SW 1271 (cell line): Measurements from ENCODE around the gene ANXA2R.
A peak's percentile ranks its signal among the peaks of the same experiment; 100 is the strongest.
"Not testable (repeated sequence)": the region's sequence is repeated elsewhere in the genome, so short reads cannot be mapped to it uniquely, and the experiment has no call there.

Experiments
- DNase-seq, 2 experiments: peaks; one replicate each; lab custom pipeline; 2025; lab: John Stamatoyannopoulos, UW

Gene ANXA2R

DNA sequence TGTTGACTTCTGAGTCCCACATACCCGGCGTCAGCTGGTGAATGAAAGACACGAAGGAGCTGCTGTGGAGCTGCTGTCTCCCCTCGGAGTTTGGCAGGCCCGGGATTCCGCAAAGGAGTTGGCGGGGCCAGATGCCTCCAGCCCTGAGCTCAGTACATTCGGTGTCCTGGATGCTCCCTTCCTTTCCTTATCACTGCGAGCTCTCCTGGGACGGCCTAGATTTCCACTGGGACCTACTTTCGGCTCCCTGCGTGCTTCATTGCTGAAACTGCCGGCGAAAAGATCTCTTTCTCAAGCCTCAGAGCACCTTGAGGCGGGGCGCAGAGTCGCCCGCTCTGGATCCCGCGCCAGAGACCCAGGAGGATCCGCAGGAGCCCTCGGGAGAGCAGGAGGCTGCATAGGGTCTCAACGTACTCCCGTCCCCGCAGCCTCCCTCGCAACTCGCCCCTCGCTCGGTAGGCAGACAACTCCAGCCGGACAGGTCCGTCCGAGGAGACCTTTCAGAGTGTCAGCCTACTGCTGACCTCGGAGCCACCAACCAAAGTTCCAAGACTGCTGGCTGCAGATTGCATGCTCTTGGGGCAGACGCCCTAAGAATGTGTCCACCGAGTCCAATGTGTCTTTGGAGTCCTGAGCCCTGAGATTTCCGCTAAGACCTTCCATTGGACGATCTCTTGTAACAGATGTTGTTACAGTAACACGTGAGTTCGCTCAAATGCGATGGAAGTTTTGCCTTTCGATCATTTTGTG, 6.1 kb downstream of the ANXA2R start:
- no peak for DNase-seq

DNA sequence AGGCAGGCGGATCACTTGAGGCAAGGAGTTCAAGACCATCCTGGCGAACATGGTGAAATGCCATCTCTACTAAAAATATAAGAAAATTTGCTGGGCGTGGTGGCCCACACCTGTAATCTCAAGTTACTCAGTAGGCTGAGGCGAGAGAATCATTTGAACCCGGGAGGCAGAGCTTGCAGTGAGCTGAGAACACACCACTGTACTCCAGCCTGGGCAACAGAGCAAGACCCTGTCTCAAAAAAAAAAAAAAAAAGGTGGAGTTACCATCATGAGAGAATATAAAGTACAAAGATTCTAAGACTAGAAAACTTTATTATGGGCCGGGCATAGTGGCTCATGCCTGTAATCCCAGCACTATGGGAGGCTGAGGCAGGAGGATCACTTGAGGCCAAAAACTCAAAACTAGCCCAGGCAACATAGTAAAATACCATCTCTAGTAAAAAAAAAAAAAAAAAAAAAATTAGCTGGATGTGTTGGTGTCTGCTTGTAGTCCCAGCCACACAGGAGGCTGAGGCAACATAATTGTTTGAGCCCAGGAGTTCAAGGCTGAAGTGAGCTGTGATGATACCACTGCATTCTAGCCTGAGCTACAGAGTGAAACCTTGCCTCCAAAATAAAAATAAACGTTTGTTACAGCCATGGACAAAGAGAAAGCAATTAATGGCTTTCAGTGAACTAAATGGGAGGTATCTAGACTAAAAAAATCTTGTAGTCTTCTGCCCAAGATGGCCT, 12.9 kb downstream of the ANXA2R start:
- no peak for DNase-seq

DNA sequence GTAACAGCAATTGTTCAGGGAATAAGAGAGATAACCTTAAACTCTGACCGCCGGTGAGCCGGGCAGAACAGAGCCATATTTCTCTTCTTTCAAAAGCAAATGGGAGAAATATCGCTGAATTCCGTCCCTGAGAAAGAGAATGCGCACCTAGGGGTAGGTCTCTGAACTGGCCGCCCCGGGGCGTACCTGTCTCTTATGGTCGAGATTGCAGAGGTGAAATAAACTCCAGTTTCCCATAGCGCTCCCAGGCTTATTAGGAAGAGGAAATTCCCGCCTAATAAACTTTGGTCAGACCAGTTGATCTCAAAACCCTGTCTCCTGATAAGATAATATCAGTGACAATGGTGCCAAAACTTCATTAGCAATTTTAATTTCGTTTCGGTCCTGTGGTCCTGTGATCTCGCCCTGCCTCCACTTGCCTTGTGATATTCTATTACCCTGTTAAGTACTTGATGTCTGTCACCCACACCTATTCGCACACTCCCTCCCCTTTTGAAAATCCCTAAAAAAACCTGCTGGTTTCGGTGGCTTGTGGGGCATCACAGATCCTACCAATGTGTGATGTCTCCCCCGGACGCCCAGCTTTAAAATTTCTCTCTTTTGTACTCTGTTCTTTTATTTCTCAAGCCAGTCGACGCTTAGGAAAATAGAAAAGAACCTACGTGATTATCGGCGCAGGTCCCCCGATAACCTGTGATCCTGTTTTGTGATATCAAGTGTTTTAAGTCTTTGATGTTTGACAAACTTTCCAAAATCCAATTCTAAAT, 14.8 kb downstream of the ANXA2R start:
- not testable (repeated sequence) for DNase-seq

DNA sequence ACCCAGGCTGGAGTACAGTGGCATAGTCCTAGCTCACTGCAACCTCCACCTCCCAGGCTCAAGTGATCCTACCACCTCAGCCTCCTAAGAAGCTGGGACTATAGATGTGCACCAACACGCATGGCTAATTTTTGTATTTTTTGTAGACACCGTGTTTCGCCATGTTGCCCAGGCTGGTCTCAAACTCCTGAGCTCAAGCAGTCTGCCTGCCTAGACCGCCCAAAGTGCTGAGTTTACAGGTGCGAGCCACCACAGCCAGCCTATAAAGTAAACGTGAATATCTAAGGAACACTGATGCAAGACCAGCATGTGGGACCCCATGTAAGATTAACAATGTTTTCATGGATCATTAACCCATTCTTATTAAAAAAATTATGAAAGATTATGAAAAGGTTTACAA, 15.9 kb downstream of the ANXA2R start:
- DNase-seq = no peak

DNA sequence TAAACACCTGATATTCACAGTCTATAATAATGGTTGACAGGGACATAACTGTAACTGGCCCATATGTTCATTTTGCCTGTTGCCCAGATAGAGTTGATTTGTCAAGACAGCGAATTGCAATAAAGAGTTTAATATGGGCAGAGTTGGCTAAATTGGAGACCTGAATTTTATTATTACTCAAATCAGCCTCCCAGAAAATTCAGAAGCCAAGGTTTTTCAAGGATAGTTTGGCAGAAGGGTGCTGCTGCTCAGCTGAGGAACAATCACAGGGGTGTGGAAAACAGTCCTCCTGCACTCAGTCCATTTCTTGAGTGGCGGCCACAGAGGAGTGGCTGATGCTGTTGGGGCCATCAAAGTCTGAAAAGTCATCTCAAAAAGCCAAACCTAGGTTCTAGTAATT, 19.0 kb downstream of the ANXA2R start:
- DNase-seq = no peak

DNA sequence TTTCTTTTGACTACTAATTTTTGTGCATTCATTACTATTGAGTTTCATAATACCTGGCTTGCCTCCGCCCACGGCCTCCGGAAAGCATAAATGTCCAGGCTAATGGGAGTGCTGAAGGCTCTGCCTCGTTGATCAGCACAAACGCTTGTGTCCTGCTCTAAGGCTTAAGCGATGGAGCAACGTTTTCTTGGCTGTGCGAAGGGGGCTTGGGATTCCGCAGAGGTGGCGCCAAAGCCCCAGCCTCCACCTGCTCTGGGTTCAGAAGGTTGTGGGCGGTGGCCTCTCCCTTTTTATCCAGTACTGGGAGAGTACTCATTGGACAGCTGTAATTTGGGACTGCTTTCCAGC, 19.7 kb downstream of the ANXA2R start:
- DNase-seq = peak in 1 of 2 experiments; percentile 43

DNA sequence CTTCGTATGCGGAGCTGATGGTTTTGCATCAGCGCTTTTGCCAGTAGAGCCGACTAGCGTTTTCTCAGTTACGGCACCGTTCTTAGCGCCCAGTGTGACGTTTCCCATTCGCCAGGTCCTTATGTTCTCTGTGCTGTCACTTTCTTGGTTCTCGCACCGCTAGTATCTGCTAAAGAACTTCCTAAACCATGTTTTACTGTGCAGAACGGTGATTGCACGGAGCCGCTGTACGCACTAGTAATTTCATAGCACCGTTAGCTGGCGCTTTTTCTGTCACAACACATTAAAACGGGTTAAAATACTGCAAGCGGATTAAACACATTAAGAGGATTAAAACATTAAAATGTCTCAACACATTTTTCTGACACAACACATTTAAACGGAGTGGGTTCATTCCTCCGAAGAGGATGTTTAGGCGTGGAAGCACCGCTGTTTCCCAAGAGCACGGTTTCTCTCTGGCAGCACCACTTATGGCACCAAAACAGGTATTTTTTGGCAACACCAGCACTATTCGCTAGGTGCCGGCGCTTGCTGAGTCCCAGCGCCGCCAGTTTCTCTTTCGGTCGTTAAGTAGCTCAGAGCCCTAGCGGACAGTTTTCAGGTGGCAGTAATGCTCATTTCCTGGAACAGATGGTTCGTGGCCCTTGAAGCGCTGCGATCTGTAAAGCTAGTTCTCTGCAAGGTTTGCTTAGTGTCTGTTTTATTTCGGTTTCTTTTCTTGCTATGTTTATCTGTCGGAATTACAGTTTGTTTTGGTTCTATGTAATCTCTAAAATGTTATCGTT, 20.3 kb downstream of the ANXA2R start:
- peak; percentile 79 to 96 for DNase-seq

DNA sequence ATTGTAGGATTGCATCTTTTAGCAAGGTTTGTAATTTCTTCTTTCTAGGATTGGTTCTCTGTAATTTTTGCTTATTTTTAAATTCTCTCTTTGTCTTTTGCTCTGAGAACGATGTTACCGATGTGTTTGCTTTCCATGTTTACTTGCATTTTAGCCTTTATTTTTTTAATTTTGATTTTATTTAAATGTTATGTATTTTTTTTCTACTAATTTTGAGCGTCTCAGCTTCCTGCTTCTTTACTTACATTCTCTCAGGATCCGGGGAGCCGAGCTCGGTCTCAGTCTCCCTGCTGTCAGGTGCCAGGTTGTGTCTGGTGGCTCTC, 20.9 kb downstream of the ANXA2R start:
- DNase-seq = no peak

DNA sequence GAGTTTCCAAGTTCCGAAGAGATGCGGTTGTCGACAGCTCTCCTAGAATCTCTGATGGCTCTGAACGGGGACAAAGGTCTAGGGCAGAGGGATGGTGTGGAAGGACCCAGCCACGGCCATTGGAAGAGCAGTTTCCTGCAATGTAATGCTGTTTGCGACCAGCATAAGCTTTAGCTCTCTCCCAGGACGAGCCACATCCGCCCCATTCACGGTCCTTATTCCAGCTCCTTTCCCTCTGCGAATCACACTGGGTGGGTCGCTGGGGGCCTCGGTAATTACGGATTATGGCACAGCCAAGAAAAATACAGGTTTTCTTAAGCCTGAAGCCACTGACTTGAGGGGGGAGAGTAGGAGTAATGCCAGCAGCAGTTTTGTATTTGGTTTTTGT, 22.7 kb downstream of the ANXA2R start:
- peak in 1 of 2 experiments; percentile 62 for DNase-seq

DNA sequence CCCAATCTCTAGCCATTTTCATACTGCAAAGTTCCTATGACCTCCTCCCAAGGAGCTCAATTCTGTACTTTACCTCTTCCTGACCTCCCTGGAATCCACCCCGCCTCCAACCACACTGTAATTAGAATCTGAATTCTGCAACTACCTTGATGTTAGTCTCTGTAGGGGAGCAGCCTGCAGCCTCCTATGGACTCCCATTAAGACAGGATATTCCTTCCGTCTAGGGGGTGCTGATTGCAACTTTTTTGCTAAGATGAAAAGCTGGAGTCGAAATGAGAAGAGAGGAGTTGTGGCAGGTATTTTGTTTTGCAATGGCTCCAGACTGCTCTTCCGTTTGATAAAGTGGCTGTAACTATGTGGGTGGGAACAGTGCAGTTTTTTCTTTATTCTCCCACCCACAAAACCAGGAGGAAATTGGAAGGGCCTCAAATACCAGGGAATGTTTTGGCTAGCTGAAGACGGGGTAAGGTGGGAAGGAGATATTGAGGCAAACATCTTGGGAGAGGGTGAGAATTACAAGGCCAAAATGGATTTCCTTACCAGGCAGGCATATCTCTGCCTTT, 23.8 kb downstream of the ANXA2R start:
- DNase-seq = no peak

DNA sequence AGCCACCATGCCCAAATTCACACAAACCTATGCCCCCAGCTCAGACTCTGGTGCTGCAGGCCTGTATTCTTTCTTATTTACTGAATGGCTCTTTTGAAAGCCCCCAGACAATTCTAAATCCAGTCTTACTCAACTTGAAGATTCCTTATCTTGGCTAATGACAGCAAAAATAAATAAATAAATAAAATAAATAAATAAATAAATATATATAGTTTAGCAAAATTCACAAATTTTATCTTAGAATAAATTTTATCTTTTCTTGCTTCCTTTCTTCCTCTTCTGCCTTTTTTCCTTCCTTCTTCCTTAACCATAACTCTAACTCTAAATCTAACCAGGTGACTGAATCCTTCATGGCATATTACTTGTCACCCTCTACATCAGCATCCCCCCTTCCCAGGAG, 25.6 kb downstream of the ANXA2R start:
- DNase-seq = no peak

DNA sequence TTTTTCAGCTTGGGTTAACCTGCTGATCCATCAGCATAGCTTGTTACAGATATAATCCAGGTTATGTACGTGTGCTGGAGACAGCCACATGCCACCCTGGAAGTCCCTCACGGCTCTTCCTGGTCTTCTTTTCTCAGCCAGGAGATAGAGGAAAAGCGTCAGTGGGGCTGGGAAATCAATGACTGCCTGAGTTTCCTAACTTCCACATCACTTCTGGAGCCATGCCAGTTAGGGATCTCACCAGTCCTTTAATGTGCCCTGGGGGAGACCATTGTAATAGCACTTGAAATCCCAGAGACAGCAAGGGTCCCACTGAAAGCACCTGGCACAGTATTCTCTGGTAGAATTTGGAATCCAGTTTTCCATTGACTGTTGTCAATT, 29.2 kb downstream of the ANXA2R start:
- DNase-seq = no peak

DNA sequence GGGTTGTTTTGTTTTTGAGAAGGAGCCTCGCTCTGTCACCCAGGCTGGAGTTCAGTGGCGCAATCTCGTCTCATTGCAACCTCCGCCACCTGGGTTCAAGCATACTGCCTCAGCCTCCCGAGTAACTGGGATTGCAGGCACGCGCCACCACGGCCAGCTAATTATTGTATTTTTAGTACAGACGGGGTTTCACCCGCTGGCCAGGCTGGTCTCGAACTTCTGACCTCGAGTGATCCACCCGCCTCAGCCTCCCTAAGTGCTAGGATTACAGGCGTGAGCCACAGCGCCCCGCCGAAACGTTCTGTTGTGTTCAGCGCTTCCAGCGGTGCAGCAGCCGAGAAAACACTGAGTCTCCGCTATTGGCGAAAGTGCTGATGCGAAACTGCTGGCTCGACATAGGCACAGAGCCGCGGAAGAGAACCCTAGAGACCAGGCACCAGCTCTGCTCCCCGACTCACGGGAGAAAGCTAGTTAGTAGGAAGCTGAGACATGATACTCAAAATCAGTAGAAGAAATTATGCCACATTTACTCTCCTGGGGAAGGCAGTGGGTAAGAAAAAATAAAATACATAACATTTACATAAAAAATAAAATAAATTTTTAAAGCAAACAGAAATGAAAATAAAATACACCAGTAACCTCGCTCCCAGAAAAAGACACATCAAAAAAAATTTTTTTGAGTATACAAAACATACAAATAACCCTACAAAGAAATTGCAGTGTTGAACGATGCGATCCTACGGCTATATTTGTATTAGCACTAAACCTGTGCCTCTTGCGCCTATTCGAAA, 31.6 kb downstream of the ANXA2R start:
- DNase-seq = peak; percentile 88 to 95

DNA sequence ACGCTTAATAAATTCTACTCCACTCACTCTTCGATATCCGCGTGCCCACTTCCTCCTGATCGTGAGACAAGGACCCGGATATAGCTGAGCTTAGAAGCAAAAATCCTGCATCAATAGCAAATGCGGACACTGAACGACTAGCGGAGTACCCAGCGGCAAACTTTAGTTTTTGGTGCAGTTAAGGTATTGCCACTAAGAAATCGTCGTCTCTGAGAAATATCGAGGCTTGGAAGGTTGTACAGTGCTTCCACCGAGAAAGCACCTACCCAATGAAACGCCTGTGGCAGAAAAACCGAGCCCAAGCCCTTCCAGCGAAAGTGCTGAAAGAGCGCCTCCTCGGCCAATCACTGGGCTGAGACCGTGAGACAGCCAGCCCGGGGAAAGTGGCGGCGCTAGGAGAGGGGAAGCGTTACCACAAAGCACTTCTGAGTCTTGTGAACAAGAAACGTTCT, 32.2 kb downstream of the ANXA2R start:
- DNase-seq = peak; percentile 82 to 93

DNA sequence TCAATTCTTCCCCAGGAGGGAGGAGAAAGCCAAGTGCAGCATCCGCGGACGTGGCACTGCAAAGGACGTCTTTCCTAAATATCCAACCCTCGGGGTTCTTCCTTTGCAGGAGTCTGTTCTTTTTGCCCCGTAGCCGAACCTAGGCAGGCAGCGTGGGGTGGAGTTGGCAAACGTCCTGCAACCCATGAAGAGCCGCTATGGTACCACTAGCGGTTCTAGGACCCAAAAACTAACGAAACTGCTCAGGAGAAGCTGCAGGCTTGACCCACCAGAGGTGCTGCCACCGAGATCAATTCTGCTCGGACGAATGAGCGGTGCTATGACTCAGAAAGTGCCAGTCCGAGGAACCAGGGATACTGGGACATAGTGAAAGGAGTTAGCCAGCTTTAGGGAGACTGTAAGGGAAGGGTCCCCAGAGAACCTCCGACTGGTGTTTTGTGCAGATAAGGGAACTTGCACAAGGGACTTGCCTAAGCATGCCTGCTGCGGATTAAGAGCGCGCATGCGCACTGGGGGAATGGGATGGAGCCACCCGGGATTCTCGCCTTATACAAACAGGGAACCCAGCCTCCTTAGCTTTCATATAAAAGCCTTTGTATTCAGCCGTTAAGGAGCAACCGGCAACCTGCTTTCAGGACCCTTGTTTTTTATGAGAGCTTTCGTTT, 32.7 kb downstream of the ANXA2R start:
- DNase-seq = peak; percentile 82 to 93

DNA sequence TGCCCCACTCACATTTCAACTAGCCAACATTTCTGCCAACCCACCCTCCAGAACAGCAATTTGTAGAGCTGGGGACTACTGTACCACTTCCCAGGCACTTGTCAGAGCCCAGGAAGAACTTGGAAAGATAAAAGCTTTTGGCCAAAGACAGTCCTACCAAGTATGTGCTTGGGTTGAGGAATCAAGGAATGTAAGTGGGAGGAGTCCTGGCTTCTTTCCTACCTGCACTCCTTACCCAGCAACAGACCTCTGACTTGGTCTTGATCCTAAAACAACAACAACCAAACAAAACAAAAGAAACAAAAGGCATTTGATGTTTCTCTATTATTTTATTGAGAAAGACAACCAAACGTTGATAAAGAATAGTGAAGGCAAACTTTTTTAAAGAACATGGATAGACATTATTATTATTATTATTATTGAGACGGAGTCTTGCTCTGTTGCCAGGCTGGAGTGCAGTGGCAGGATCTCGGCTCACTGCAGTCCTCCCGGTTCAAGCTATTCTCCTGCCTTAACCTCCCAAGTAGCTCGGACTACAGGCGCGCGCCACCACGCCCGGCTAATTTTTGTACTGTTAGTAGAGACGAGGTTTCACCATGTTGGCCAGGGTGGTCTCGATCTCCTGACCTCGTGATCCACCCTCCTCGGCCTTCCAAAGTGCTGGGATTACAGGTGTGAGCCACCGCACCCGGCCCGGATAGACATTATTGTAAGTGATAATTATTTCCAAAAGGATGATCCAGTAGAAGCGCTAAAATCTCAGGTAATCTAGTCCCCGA, 33.5 kb downstream of the ANXA2R start:
- no peak for DNase-seq

DNA sequence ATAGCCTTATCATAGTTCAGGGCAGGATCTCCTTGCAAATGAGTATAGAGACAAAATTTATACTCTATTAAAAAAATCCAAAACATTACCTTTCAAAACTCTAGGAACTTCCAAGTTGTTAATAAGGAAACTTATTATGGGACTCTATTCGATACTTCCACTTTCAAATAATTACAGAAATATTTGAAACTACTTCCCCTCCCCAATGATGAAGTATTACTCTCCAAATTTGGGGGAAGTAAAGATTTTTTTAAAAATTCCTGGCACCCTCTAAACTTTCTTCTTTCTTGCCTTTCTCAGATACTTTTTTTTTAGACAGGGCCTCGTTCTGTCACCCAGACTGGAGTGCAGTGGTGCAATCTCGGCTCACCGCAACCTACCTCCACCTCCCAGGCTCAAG, 35.1 kb downstream of the ANXA2R start:
- no peak for DNase-seq

DNA sequence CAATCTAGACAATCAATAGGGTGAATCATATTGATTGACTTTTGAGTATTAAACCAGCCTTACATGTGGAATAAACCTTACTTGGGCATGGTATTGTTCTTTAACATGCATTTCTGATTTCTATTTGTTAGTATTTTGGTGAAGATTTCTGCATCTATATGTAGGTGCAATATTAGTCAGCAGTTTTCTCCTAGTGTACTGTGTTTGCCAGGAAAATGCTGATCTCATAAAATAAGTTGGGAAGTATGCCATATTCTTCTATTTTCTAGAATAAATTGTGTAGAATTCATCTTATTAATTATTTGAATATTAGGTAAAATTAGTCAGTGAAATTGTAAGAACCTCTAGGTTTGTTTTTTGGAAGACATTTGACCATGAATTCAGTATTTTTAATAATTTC, 38.4 kb downstream of the ANXA2R start:
- no peak for DNase-seq

DNA sequence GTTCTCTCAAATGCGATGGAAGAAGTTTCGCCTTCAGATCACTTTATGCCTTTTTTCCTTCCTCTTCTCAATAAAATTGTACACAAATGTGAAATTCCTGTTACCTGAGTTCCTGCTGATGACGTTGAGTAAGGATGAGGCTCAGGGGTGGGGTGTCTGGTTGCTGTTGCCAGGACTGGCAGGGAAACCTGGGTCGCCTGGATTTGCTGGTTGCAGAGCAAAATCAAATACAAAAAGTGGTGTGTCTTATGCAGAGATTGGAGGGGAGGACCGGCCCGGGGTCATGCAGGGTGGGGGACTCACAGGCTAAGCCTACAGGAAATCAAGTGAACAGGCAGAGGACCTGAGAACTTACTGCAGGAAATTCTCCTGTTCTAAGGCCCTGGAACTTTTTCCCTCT, 39.2 kb downstream of the ANXA2R start:
- DNase-seq = no peak
